ENCODE measurements around the gene AUTS2.

Gene AUTS2

DNA sequence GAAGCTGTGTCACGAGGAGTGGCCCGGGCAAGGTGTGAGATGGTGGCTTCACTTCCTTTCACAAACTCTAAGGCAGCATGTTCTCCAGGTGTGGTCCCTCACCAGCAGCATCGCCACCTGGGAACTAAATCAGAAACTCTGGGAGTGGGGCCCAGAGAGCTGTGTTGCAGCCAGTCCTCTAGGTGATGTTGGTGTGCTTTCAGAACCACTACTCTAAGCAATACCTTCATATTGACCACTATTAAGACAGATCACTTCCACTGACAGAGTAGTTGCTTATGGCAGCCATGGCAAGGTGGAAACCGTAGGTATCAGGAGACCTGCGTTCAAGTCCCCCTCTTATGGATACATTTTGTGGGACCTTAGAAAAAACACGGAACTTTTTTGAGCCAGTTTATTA lies 1037.9 kb downstream of the AUTS2 start:
- H3K9me3 ChIP-seq (ENCODE audit: insufficient read depth, low read length) = no peaks in the 10 kb centered on the region
- H3K9me2 ChIP-seq (replicated peaks; ENCODE audit: insufficient read depth, low read length) = no peaks in the 10 kb centered on the region
- no peak overlapping the region for H3K27ac ChIP-seq (ENCODE audit: low read depth, low read length)
- TF ChIP-seq EZH2phosphoT487 (conservative IDR thresholded peaks at IDR 0.05; ENCODE audit: low read length) = no peak
- TF ChIP-seq, protein P1, sequence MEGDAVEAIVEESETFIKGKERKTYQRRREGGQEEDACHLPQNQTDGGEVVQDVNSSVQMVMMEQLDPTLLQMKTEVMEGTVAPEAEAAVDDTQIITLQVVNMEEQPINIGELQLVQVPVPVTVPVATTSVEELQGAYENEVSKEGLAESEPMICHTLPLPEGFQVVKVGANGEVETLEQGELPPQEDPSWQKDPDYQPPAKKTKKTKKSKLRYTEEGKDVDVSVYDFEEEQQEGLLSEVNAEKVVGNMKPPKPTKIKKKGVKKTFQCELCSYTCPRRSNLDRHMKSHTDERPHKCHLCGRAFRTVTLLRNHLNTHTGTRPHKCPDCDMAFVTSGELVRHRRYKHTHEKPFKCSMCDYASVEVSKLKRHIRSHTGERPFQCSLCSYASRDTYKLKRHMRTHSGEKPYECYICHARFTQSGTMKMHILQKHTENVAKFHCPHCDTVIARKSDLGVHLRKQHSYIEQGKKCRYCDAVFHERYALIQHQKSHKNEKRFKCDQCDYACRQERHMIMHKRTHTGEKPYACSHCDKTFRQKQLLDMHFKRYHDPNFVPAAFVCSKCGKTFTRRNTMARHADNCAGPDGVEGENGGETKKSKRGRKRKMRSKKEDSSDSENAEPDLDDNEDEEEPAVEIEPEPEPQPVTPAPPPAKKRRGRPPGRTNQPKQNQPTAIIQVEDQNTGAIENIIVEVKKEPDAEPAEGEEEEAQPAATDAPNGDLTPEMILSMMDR (IDR thresholded peaks at IDR 0.05; ENCODE audit: insufficient read depth, low read length, poor library complexity, severe bottlenecking) = no peak
- no peaks in the 10 kb centered on the region for H4K20me1 ChIP-seq (ENCODE audit: low read depth, low read length)
- no peak overlapping the region for H2AFZ ChIP-seq (ENCODE audit: low read depth, low read length, severe bottlenecking)
- no peaks in the 10 kb centered on the region for H3K27me3 ChIP-seq (ENCODE audit: low read length)
- no peaks in the 10 kb centered on the region for H3F3A ChIP-seq (ENCODE audit: insufficient read depth)
- H3K4me2 ChIP-seq (ENCODE audit: low read depth, low read length, poor library complexity, severe bottlenecking) = no peak overlapping the region
- no peak overlapping the region for H3K4me3 ChIP-seq (ENCODE audit: insufficient read depth, low read length, poor library complexity, severe bottlenecking)
- H3K36me3 ChIP-seq (ENCODE audit: low read length) = no peaks in the 10 kb centered on the region
- no peaks in the 10 kb centered on the region for H3K79me2 ChIP-seq (ENCODE audit: insufficient read depth, low read length)
- no peak overlapping the region for H3K9ac ChIP-seq (ENCODE audit: low read length)

DNA sequence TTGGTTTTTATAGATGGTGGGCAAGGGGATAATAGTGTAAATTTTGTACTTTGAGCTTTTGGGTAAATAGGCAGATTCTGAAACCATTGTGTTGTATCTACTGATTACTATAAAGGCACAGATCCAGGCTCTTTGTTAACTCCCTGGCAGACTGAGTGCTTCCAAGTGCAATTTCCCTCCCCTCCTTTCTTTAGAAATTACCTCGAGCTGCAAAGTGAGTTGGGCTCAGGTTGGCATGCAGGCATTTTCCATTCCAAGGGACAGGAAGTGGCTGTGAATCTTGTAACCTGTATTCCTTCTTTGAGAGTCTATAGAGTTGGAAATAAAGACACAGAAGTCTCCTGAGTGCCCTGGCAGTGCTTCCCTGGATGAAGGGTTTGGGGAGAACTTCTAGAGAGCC lies 1039.5 kb downstream of the AUTS2 start:
- H4K20me1 ChIP-seq (ENCODE audit: low read depth, low read length) = no peaks in the 10 kb centered on the region
- H3K9me3 ChIP-seq (ENCODE audit: insufficient read depth, low read length) = no peaks in the 10 kb centered on the region
- no peak overlapping the region for H3K9ac ChIP-seq (ENCODE audit: low read length)
- no peaks in the 10 kb centered on the region for H3F3A ChIP-seq (ENCODE audit: insufficient read depth)
- H2AFZ ChIP-seq (ENCODE audit: low read depth, low read length, severe bottlenecking) = no peak overlapping the region
- no peak overlapping the region for H3K4me3 ChIP-seq (ENCODE audit: insufficient read depth, low read length, poor library complexity, severe bottlenecking)
- H3K27me3 ChIP-seq (ENCODE audit: low read length) = no peaks in the 10 kb centered on the region
- no peaks in the 10 kb centered on the region for H3K36me3 ChIP-seq (ENCODE audit: low read length)
- no peak overlapping the region for H3K4me2 ChIP-seq (ENCODE audit: low read depth, low read length, poor library complexity, severe bottlenecking)
- no peaks in the 10 kb centered on the region for H3K9me2 ChIP-seq (replicated peaks; ENCODE audit: insufficient read depth, low read length)
- TF ChIP-seq, protein P1 (IDR thresholded peaks at IDR 0.05; ENCODE audit: insufficient read depth, low read length, poor library complexity, severe bottlenecking) = no peak
- no peak for TF ChIP-seq EZH2phosphoT487 (conservative IDR thresholded peaks at IDR 0.05; ENCODE audit: low read length)
- H3K27ac ChIP-seq (ENCODE audit: low read depth, low read length) = no peak overlapping the region
- H3K79me2 ChIP-seq (ENCODE audit: insufficient read depth, low read length) = no peaks in the 10 kb centered on the region

DNA sequence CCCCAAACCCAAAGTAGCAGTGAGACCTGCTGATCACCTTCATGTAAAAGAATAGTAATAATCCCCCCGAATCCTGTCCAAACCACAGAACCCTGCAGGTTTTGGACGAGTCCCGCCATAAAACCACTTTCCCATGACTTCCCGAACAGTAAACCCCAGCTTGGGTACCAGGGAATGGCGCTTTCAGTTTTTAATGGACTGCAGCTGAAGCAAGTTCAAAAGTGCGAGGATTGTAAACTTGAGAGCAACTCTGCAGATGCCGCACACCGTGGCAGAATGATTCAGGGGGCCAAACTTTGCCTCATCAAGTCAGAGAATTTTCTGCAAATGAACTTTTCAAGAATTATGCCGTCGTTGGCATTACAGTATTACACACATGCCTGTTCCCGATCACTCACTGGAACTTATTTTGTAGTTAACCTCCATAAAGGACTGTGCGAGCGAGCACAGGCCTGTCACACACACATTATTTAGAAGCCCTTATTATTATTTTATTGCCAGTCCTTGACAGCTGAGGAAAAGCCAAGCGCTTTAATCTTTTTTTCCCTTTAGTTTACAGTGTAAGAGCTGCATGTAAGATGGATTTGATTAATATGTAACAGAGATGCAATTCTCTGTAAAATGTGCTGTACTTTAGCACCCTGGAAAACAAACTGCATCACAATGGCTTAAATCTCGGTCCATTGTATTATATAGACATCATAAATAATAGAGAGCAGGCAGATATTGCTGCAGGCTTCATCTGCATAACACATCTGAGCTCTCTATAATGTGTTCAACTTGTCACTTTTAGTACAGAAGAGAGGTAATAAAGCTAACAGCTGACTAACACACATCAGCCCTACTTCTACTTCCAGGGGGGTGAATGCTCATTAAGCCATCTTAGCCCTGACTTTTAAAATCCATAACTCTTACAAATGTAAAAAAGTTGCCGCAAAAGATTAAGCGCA lies 1040.2 kb downstream of the AUTS2 start:
- Histone ChIP-seq H3K4me2 (ENCODE audit: low read depth, low read length, poor library complexity, severe bottlenecking) (no peak overlapping the region), H3K9ac (ENCODE audit: low read length) (no peak overlapping the region), H3K4me3 (ENCODE audit: insufficient read depth, low read length, poor library complexity, severe bottlenecking) (no peak overlapping the region), H3K9me3 (ENCODE audit: insufficient read depth, low read length) (no peaks in the 10 kb centered on the region), H3K27me3 (ENCODE audit: low read length) (no peaks in the 10 kb centered on the region), H2AFZ (ENCODE audit: low read depth, low read length, severe bottlenecking) (no peak overlapping the region), H3K9me2 (replicated peaks; ENCODE audit: insufficient read depth, low read length) (no peaks in the 10 kb centered on the region), H3K36me3 (ENCODE audit: low read length) (no peaks in the 10 kb centered on the region), H3K27ac (ENCODE audit: low read depth, low read length) (no peak overlapping the region), H4K20me1 (ENCODE audit: low read depth, low read length) (no peaks in the 10 kb centered on the region), H3K79me2 (ENCODE audit: insufficient read depth, low read length) (no peaks in the 10 kb centered on the region), H3F3A (ENCODE audit: insufficient read depth) (no peaks in the 10 kb centered on the region)
- no peak for TF ChIP-seq EZH2phosphoT487 (conservative IDR thresholded peaks at IDR 0.05; ENCODE audit: low read length)
- TF ChIP-seq, protein P1 (IDR thresholded peaks at IDR 0.05; ENCODE audit: insufficient read depth, low read length, poor library complexity, severe bottlenecking) = no peak

Data from SU-DHL-6 (cell line).